ENCODE data around the gene PRKCE.

GRCh38 chr2:46226620-46227019, 575.1 kb downstream of the PRKCE start:
- TF ChIP-seq CTCF (IDR thresholded peaks at IDR 0.05; ENCODE audit: extremely low read depth in 1 of 2, insufficient read depth in 1 of 2, low read depth in 1 of 2, low read length in 2 of 2), result no peak
- no peak for TF ChIP-seq POLR2AphosphoS5 (IDR thresholded peaks at IDR 0.05; ENCODE audit: insufficient read depth, low read depth, low read length)
- no peak for TF ChIP-seq JUN (IDR thresholded peaks at IDR 0.05; ENCODE audit: borderline replicate concordance, insufficient read depth, insufficient read length, low read depth)
- no peak for TF ChIP-seq EZH2 (IDR thresholded peaks at IDR 0.05; ENCODE audit: borderline replicate concordance, low read depth, low read length, severe bottlenecking)
- no peak for TF ChIP-seq GATA2 (IDR thresholded peaks at IDR 0.05; ENCODE audit: insufficient read depth, insufficient read length, low read depth, low read length)
